HepG2 (cell line): ENCODE data around the gene HCRT. TPM values are rescaled to one million over a fixed set of nuclear protein-coding genes. Genes with fewer than 3 reads are reported as not detected.

Source experiments
- CBX5 ChIP-seq: sonication (generic); formaldehyde crosslinking; IDR thresholded peaks from 2 replicates; pipeline ENCODE4 v1.4.0; 2020; ENCODE audit warnings: missing genetic modification reagents, borderline replicate concordance
- DRAP1 ChIP-seq: IDR thresholded peaks from 2 replicates; pipeline ENCODE4 v1.6.1; 2016; ENCODE audit warnings: missing genetic modification reagents, missing compliant biosample characterization
- GABPB1 ChIP-seq: IDR thresholded peaks from 2 replicates; pipeline ENCODE4 v1.6.1; 2016; ENCODE audit warnings: mild to moderate bottlenecking, missing genetic modification reagents, moderate library complexity, missing compliant biosample characterization
- GATA4 ChIP-seq: sonication (generic); IDR thresholded peaks from 2 replicates; pipeline ENCODE4 v1.6.1; 2016; ENCODE audit warnings: antibody characterized with exemption, low read depth, borderline replicate concordance
- LBX2 ChIP-seq: sonication (generic); formaldehyde crosslinking; IDR thresholded peaks from 2 replicates; pipeline ENCODE4 v1.5.0; 2020; ENCODE audit warnings: missing genetic modification reagents, mild to moderate bottlenecking, borderline replicate concordance
- LRRFIP1 ChIP-seq: sonication (generic); formaldehyde crosslinking; conservative IDR thresholded peaks from 2 replicates; pipeline ENCODE4 v1.4.0; 2020; ENCODE audit warnings: missing genetic modification reagents
- MBNL3 ChIP-seq: fragments of 250-450 bp; sonication (Bioruptor Pico); conservative IDR thresholded peaks from 2 replicates; pipeline ENCODE4 v1.8.0; 2022; ENCODE audit warnings: mild to moderate bottlenecking, inconsistent platforms
- MIER3 ChIP-seq: IDR thresholded peaks from 2 replicates; pipeline ENCODE4 v1.6.1; 2016; ENCODE audit warnings: missing compliant biosample characterization, borderline replicate concordance
- NR0B2 ChIP-seq: sonication (generic); formaldehyde crosslinking; IDR thresholded peaks from 2 replicates; pipeline ENCODE4 v1.4.0; 2020; ENCODE audit warnings: mild to moderate bottlenecking, missing genetic modification reagents
- RFXAP ChIP-seq: sonication (generic); formaldehyde crosslinking; IDR thresholded peaks from 2 replicates; pipeline ENCODE4 v1.4.0; 2020; ENCODE audit warnings: missing genetic modification reagents, borderline replicate concordance
- SMAD9 ChIP-seq: sonication (generic); formaldehyde crosslinking; IDR thresholded peaks from 2 replicates; pipeline ENCODE4 v1.5.1; 2020; ENCODE audit warnings: mild to moderate bottlenecking, missing genetic modification reagents
- SPEN ChIP-seq: sonication (generic); formaldehyde crosslinking; IDR thresholded peaks from 2 replicates; pipeline ENCODE4 v1.5.1; 2020; ENCODE audit warnings: low read depth, mild to moderate bottlenecking, missing genetic modification reagents
- U2AF1 ChIP-seq: fragments of 200-400 bp; formaldehyde crosslinking; optimal IDR thresholded peaks from 2 replicates; pipeline ENCODE3; 2017; ENCODE audit warnings: mild to moderate bottlenecking, low read depth, low read length
- ZBTB43 ChIP-seq: sonication (generic); formaldehyde crosslinking; conservative IDR thresholded peaks from 2 replicates; pipeline ENCODE4 v1.4.0; 2020; ENCODE audit warnings: missing genetic modification reagents
- ZFX ChIP-seq: sonication (generic); formaldehyde crosslinking; IDR thresholded peaks from 2 replicates; pipeline ENCODE4 v1.4.0; 2020; ENCODE audit warnings: mild to moderate bottlenecking, low read depth, missing genetic modification reagents, moderate library complexity
- ZNF205 ChIP-seq: IDR thresholded peaks from 2 replicates; pipeline ENCODE4 v1.6.1; 2018; ENCODE audit warnings: missing biosample characterization, missing genetic modification reagents
- ZNF207 ChIP-seq: fragments of 450-650 bp; IDR thresholded peaks from 2 replicates; pipeline ENCODE4 v1.6.1; 2016; ENCODE audit warnings: antibody characterized with exemption, borderline replicate concordance
- ZNF33B ChIP-seq: sonication (generic); formaldehyde crosslinking; IDR thresholded peaks from 2 replicates; pipeline ENCODE4 v1.5.1; 2020; ENCODE audit warnings: mild to moderate bottlenecking, missing genetic modification reagents
- ZNF546 ChIP-seq: sonication (generic); formaldehyde crosslinking; conservative IDR thresholded peaks from 2 replicates; pipeline ENCODE4 v1.8.1; 2023; ENCODE audit warnings: mild to moderate bottlenecking, missing genetic modification reagents
- ZNF549 ChIP-seq: sonication (generic); formaldehyde crosslinking; IDR thresholded peaks from 2 replicates; pipeline ENCODE4 v1.5.0; 2020; ENCODE audit warnings: missing genetic modification reagents
- ZNF619 ChIP-seq: sonication (generic); formaldehyde crosslinking; IDR thresholded peaks from 2 replicates; pipeline ENCODE4 v1.4.0; 2020; ENCODE audit warnings: mild to moderate bottlenecking, missing genetic modification reagents
- ZNF639 ChIP-seq: conservative IDR thresholded peaks from 2 replicates; pipeline ENCODE4 v1.6.1; 2018; ENCODE audit warnings: missing genetic modification reagents
- ZNF781 ChIP-seq: sonication (generic); formaldehyde crosslinking; IDR thresholded peaks from 2 replicates; pipeline ENCODE4 v1.5.1; 2020; ENCODE audit warnings: borderline replicate concordance, mild to moderate bottlenecking, missing genetic modification reagents; ENCODE audit errors: not compliant biosample characterization
- polyA plus RNA-seq, 8 experiments: library from polyadenylated mRNA; depleted of rRNA in 3 of 8; stranded (reverse) in 7 of 8; unstranded in 1 of 8; fragments of >200 nt; fragmentation: Illumina TruSeq in 4 of 8; extraction: Trizol in 4 of 8; gene quantifications; 2 replicates each; pipeline versions ENCODE4 v1.2.1 to v1.2.3, GENCODE V29; 2011 to 2016; ENCODE audit warnings: low read depth in 4 of 8, missing spikeins in 1 of 8, mixed read lengths in 1 of 8; ENCODE audit not compliant: insufficient read depth in 1 of 8
- total RNA-seq, 5 experiments: library from RNA; depleted of rRNA; stranded (reverse); fragments of >200 nt; fragmentation: Illumina TruSeq; extraction: Trizol; gene quantifications; 2 replicates each; pipeline ENCODE4 v1.2.3, GENCODE V29; 2016; ENCODE audit warnings: low read depth in 1 of 5

HCRT gene
- total and polyA plus RNA-seq, 2 of the 13 experiments (the other 11 are each of a cell fraction or from before 2014, with no cell fraction given) = not detected

- peak; percentile 88; the same call in 1 of the 2 replicates for TF ChIP-seq NR0B2 (CRISPR knock-in tag)
- TF ChIP-seq SMAD9 = no peak
- peak; percentile 75; the same call in 1 of the 2 replicates for TF ChIP-seq GATA4
- TF ChIP-seq ZFX (CRISPR knock-in tag) = peak; percentile 93
- peak; percentile 63; the same call in 1 of the 2 replicates for TF ChIP-seq ZNF619 (CRISPR knock-in tag)
- peak; percentile 90 for TF ChIP-seq GABPB1 (CRISPR knock-in tag)
- no peak for TF ChIP-seq MBNL3 (CRISPR knock-in tag)
- TF ChIP-seq ZNF549 (CRISPR knock-in tag) = no peak
- no peak for TF ChIP-seq ZNF33B
- TF ChIP-seq ZNF639 (CRISPR knock-in tag) = no peak
- TF ChIP-seq LRRFIP1 (CRISPR knock-in tag) = no peak
- TF ChIP-seq DRAP1 (CRISPR knock-in tag) = peak; percentile 94
- no peak; the same call in 1 of the 2 replicates for TF ChIP-seq CBX5 (CRISPR knock-in tag)
- TF ChIP-seq SPEN (CRISPR knock-in tag) = peak; percentile 80
- peak; percentile 97 for TF ChIP-seq U2AF1
- peak; percentile 63; the same call in 1 of the 2 replicates for TF ChIP-seq RFXAP (CRISPR knock-in tag)
- no peak for TF ChIP-seq LBX2 (CRISPR knock-in tag)
- no peak for TF ChIP-seq ZBTB43 (CRISPR knock-in tag)
- peak; percentile 73; the same call in 1 of the 2 replicates for TF ChIP-seq MIER3 (CRISPR knock-in tag)
- no peak for TF ChIP-seq ZNF205 (CRISPR knock-in tag)
- peak; percentile 63 for TF ChIP-seq ZNF781
- TF ChIP-seq ZNF207 = no peak
- TF ChIP-seq ZNF546 (CRISPR knock-in tag) = peak; percentile 53; the same call in 1 of the 2 replicates
Measured at GRCh38 chr17:42193969-42194899, 9.0 kb upstream of the HCRT start, which contains the start of gene GHDC (continued).
